HG02938 (cell line): ENCODE measurements around the gene HERC4.

Experiments
- ATAC-seq: cut with Tn5 transposase; IDR thresholded peaks from one replicate; pipeline ENCODE4 v1.9.1; 2021; ENCODE audit warnings: mild to moderate bottlenecking, moderate library complexity; ENCODE audit not compliant: unreplicated experiment

Gene HERC4

GRCh38 chr10:68074775-68075549, at the start of gene HERC4:
HERC4 (minus strand) TSS chr10:68075283; CDS start chr10:68073108, 2,175 bp downstream.
- peak; percentile 80 for ATAC-seq

- no peak for ATAC-seq
These were observed 49.6 kb upstream of the HERC4 start for GRCh38 chr10:68124718-68125117.

DNA sequence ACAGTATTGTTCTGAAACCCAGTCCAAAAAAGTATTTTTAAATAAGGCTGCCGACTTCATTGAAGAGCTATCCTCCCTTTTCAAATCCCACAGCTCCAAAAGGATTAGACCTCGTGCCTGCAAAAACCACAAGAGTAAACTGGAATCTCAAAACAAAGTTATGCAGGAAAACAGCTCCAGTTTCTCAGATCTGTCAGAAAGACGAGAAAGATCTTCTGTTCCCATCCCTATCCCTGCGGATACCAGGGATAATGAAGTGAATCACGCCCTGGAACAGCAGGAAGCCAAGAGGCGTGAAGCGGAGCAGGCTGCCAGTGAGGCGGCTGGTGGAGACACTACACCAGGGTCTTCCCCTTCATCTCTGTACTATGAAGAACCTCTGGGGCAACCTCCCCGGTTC, 46.8 kb upstream of the HERC4 start:
- no peak for ATAC-seq

- no peak for ATAC-seq
These were observed 46.1 kb upstream of the HERC4 start for GRCh38 chr10:68121020-68121743.

DNA sequence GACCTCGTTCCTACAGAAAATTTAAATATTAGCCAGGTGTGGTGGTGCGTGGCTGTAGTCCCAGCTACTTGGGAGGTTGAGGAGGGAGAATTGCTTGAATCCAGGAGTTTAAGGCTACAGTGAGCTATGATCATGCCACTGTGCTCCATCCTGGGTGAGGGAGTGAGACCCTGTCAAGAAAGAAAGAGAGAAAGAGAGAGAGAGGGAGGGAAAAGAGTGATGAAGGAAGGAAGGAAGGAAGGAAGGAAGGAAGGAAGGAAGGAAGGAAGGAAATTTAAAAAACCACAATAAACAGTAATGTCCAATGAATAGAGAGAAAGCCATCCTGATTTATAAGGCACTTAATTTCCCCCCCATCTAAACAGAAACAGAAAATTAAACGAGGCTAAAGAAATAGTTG, 43.6 kb upstream of the HERC4 start:
- ATAC-seq: no peak

- no peak for ATAC-seq
These were observed 37.8 kb upstream of the HERC4 start for GRCh38 chr10:68112837-68113236.

DNA sequence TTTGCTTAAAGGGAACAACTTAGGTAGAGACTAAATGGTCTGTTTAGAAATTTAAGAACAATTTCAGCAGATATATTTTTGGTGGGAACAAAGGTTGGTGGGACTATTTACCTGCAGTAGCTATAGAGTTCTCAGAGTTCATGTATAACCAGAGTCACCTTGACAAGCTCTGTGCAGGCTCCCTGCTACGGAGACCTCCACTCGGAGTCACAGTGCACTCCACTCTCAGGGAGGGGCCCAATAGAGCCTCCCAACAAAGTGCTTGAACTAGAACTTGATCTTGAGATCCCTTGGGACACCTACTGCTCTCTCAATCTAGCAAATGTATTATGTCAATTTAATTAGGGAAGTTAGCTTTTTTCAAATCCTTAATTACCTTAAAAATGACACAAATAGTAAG, 36.5 kb upstream of the HERC4 start:
- ATAC-seq: no peak

DNA sequence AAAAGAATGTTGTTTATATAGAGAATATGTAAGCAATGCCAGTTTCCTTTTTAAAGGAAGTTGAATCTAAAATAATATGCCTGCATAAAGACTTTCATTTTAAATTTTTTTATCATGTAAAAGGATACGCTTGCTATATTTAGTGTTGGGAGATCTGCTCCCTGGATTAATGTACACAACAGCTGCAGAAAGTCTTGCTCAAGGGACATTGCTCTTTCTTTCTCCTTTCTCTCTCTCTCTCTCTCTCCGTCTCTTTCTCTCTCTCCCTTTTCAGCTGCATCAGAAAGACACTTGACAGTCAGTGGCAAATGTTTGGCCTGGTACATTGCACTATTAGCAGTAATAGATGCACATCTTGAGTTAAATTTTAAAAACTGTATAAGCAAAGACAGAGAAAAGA, 34.9 kb upstream of the HERC4 start:
- no peak for ATAC-seq

DNA sequence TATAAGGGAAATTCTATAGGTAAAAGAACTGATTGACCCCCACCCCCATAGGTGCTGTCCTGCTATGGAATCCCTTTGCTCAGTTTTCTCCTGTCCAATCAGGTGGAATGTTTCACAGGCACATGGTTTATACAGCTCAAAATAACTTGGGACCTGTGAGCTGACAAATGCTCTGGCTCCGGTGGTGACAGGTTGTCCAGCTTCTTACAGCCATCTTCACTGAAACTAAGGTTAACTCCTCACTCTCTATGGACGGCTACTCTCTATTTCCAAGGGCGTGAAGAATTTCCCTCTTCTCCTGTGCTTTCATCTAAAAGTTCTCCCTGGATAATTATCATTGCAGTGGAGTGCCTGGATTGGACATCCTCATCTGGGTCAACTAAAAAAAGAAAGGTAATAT, 34.2 kb upstream of the HERC4 start, which contains the start of gene MYPN:
TSS of gene MYPN (plus strand) at position 158 of the 400 bp plus-strand sequence. CDS start 11,951 bp downstream, outside the sequence.
- no peak for ATAC-seq

DNA sequence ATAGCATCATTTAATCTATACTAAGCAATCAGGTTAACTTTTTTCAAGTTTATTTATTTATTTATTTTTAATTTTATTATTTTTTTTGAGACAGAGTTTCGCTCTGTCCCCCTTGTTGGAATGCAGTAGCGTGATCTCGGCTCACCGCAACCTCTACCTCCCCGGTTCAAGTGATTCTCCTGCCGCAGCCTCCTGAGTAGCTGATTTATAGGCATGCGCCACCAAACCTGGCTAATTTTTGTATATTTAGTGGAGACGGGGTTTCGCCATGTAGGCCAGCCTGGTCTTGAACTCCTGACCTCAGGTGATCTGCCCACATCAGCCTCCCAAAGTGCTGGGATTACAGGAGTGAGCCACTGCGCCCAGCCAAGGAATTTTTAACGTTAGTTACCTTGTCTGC, 33.6 kb upstream of the HERC4 start:
- ATAC-seq: no peak

GRCh38 chr10:68108051-68108450, 33.0 kb upstream of the HERC4 start:
- ATAC-seq: no peak

- ATAC-seq: no peak
These were observed 32.6 kb upstream of the HERC4 start for GRCh38 chr10:68107651-68108050.

GRCh38 chr10:68106656-68107055, 31.6 kb upstream of the HERC4 start:
- no peak for ATAC-seq

DNA sequence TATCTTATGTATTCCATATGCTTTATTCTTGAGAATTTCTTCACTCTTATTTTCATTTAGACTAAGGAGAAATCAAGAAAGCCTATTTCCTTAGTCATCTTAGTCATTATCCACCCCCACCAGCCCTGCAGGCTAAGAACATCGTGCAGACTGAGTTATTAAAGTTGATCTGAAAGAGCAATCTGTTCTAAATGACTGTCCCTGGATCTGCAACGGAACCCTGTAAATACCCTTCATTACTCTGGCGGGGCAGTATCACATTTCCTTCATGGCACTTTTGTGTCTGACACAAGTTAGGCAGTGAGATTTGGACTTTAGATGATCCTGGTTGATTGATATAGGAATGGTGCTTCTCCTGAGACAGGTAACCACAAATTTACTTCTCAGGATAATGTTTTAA, 30.7 kb upstream of the HERC4 start:
- ATAC-seq: no peak

GRCh38 chr10:68103901-68104300, 28.8 kb upstream of the HERC4 start:
- ATAC-seq: no peak

- no peak for ATAC-seq
These were observed 28.3 kb upstream of the HERC4 start for GRCh38 chr10:68103261-68103878.

GRCh38 chr10:68101066-68101465, 26.0 kb upstream of the HERC4 start:
- ATAC-seq: no peak

DNA sequence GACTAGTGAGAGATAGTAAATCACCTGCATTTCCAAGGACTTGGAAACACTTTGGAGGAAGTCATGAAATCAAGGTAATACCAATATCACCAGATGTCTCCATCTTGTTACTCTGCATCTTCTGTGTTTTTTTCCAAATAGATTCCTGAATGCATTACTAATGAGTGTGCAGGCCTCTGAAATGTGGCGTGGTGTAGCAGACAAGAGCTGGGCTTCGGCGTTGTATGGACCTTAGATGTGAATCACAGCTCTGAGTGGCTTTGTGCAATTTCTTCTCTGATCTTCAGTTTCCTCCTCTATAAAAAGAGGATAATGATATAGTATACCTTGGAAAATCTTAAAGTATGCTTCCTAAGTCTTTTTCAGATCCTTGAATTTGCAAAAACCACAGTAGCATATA, 24.7 kb upstream of the HERC4 start:
- ATAC-seq: no peak

DNA sequence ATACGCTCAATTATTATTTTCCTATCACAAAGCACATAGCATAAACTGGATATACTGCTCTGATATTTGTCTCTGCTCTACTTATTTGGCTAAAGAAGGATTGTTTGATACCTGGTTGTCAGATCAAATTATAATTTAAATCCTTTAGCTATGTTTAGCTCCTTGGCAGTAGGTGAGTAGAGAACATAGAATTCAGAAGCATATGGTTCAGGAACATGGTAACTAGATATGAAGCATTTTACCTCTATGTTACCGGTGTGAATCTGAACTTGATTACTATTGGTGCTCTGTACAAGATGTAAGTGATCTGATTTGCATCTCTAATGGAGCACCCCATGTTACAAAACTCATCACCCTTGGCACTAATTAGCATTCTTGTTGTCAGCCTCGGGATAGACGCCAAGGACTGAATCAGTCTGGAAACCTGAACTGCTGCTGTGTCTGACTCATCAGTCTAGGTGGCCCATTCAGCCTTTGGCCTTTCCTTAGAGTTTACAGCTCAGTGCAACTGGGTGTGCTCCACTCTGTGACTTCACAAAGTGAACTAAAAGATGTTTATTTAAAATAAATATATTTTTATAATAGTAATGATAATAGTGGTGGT, 21.9 kb upstream of the HERC4 start:
- no peak for ATAC-seq

- ATAC-seq: no peak
These were observed 20.1 kb upstream of the HERC4 start for GRCh38 chr10:68095153-68095552.

- ATAC-seq: no peak
These were observed 17.4 kb upstream of the HERC4 start for GRCh38 chr10:68092512-68092911.
